Measurements from ENCODE around the gene FAM193A.
"Not testable (repeated sequence)": the region's sequence is repeated elsewhere in the genome, so short reads cannot be mapped to it uniquely, and the experiment has no call there.

GRCh38 chr4:2514944-2515343 lies 21.5 kb upstream of the FAM193A start:
- TF ChIP-seq POLR2A (IDR thresholded peaks at IDR 0.05; ENCODE audit: low read length); GATA1 (IDR thresholded peaks at IDR 0.05; ENCODE audit: low read depth, low read length): not testable (repeated sequence)

Measured in erythroblast (primary cell).